PFSK-1 (cell line): ENCODE measurements around the gene DDX47.

Experiments
- FOXP2 ChIP-seq: optimal IDR thresholded peaks from 2 replicates; pipeline ENCODE3; 2011; ENCODE audit warnings: borderline replicate concordance, control low read depth, inconsistent platforms; ENCODE audit not compliant: insufficient read depth; ENCODE audit errors: extremely low read length, extremely low read depth
- POLR2AphosphoS5 ChIP-seq: IDR thresholded peaks from 2 replicates; pipeline ENCODE4 v1.6.1; 2012; ENCODE audit warnings: low read depth, mild to moderate bottlenecking, control low read depth, low read length, moderate library complexity
- SIN3A ChIP-seq: IDR thresholded peaks from 2 replicates; pipeline ENCODE4 v1.6.1; 2012; ENCODE audit warnings: mild to moderate bottlenecking, low read length, moderate library complexity, borderline replicate concordance; ENCODE audit not compliant: insufficient read depth
- TF ChIP-seq, protein P1 (sequence below), 2 experiments: IDR thresholded peaks; 2 replicates each; pipeline versions ENCODE4 v1.6.1 to v1.8.0; 2011 to 2012; ENCODE audit warnings: low read depth in 2 of 2, low read length in 2 of 2, control low read depth in 1 of 2, inconsistent platforms in 1 of 2, mild to moderate bottlenecking in 1 of 2, moderate library complexity in 1 of 2; ENCODE audit not compliant: insufficient read depth in 1 of 2

GRCh38 chr12:12764824-12765223 lies 48.3 kb upstream of the DDX47 start:
- TF ChIP-seq, protein P1, sequence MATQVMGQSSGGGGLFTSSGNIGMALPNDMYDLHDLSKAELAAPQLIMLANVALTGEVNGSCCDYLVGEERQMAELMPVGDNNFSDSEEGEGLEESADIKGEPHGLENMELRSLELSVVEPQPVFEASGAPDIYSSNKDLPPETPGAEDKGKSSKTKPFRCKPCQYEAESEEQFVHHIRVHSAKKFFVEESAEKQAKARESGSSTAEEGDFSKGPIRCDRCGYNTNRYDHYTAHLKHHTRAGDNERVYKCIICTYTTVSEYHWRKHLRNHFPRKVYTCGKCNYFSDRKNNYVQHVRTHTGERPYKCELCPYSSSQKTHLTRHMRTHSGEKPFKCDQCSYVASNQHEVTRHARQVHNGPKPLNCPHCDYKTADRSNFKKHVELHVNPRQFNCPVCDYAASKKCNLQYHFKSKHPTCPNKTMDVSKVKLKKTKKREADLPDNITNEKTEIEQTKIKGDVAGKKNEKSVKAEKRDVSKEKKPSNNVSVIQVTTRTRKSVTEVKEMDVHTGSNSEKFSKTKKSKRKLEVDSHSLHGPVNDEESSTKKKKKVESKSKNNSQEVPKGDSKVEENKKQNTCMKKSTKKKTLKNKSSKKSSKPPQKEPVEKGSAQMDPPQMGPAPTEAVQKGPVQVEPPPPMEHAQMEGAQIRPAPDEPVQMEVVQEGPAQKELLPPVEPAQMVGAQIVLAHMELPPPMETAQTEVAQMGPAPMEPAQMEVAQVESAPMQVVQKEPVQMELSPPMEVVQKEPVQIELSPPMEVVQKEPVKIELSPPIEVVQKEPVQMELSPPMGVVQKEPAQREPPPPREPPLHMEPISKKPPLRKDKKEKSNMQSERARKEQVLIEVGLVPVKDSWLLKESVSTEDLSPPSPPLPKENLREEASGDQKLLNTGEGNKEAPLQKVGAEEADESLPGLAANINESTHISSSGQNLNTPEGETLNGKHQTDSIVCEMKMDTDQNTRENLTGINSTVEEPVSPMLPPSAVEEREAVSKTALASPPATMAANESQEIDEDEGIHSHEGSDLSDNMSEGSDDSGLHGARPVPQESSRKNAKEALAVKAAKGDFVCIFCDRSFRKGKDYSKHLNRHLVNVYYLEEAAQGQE (IDR thresholded peaks at IDR 0.05; ENCODE audit: insufficient read depth in 1 of 2, low read depth in 2 of 2, low read length in 2 of 2), result no peak
- TF ChIP-seq SIN3A (no peak), POLR2AphosphoS5 (no peak), FOXP2 (no peak)
